Activated naive CD4-positive, alpha-beta T cell treated with anti-CD3 and anti-CD28 coated beads, Interleukin-2, amount 50 U/mL, for 24 hours (primary cell): ENCODE data around the gene TMPRSS13.
A peak's percentile ranks its signal among the peaks of the same experiment; 100 is the strongest.
"Not testable (repeated sequence)": the region's sequence is repeated elsewhere in the genome, so short reads cannot be mapped to it uniquely, and the experiment has no call there.

ENCODE experiments used
- H3K27ac Mint-ChIP-seq: one replicate; pipeline ENCODE4 v1.8.0; 2021; ENCODE audit warnings: mild to moderate bottlenecking, mixed read lengths
- H3K27me3 Mint-ChIP-seq: one replicate; pipeline ENCODE4 v1.8.0; 2021; ENCODE audit warnings: mixed read lengths
- H3K36me3 Mint-ChIP-seq: one replicate; pipeline ENCODE4 v1.8.0; 2021; ENCODE audit warnings: mixed read lengths
- H3K4me1 Mint-ChIP-seq: one replicate; pipeline ENCODE4 v1.8.0; 2021; ENCODE audit warnings: mixed read lengths
- H3K4me3 Mint-ChIP-seq: one replicate; pipeline ENCODE4 v1.8.0; 2021; ENCODE audit warnings: mild to moderate bottlenecking, mixed read lengths
- H3K9me3 Mint-ChIP-seq: one replicate; pipeline ENCODE4 v1.8.0; 2021; ENCODE audit warnings: mixed read lengths

The TMPRSS13 gene

GRCh38 chr11:117929142-117929915, at the start of gene TMPRSS13:
Gene TMPRSS13 (minus strand): TSS chr11:117929402. CDS start chr11:117929307, 95 bp downstream.
- H3K27ac Mint-ChIP-seq: peak within 1 kb of the TSS; percentile 35
- H3K4me3 Mint-ChIP-seq: peak within 1 kb of the TSS; percentile 16
- no peaks in the 10 kb centered on the region for H3K36me3 Mint-ChIP-seq
- H3K4me1 Mint-ChIP-seq: peaks cover 55% of the 10 kb centered on the region
- H3K27me3 Mint-ChIP-seq: no peaks in the 10 kb centered on the region
- no peaks in the 10 kb centered on the region for H3K9me3 Mint-ChIP-seq

DNA sequence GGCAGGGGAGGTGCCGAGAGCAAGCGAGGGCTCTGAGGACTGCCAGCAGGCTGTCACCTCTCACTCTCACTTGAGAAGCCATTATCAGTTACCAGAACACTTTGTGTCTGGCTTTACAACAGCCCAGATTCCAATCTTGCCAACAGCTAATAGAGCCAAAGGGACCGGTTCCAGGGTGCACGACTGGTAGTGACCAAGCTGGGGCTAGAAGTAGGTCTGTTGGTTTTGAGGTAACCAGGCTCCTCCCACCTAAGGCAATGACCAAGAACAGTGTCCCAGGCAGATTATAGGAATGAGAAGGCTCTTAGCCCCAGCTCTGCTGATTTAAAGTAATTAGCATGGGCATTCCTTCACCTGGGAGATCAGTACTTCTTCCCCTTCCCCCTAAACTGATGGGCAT, 49.8 kb upstream of the TMPRSS13 start:
- Mint-ChIP-seq H3K27ac (no peak overlapping the region), H3K4me3 (no peak overlapping the region), H3K36me3 (peaks cover 1% of the 10 kb centered on the region), H3K9me3 (no peaks in the 10 kb centered on the region), H3K27me3 (no peaks in the 10 kb centered on the region), H3K4me1 (peaks cover 74% of the 10 kb centered on the region)

DNA sequence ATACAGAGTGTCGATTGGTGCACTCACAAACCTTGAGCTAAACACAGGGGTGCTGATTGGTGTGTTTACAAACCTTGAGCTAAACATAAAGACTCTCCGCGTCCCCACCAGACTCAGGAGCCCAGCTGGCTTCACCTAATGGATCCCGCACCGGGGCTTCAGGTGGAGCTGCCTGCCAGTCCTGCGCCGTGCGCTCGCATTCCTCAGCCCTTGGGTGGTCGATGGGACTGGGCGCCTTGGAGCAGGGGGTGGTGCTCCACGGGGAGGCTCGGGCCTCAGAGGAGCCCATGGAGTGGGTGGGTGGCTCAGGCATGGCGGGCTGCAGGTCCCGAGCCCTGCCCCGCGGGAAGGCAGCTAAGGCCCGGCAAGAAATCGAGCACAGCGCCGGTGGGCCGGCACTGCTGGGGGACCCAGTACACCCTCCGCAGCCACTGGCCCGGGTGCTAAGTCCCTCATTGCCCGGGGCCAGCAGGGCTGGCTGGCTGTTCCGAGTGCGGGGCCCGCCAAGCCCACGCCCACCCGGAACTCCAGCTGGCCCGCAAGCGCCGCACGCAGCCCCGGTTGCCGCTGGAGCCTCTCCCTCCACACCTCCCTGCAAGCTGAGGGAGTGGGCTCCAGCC, 49.2 kb upstream of the TMPRSS13 start:
- peak overlapping the region; percentile 77 for H3K4me3 Mint-ChIP-seq
- H3K36me3 Mint-ChIP-seq, H3K27ac Mint-ChIP-seq, H3K27me3 Mint-ChIP-seq, H3K9me3 Mint-ChIP-seq: not testable (repeated sequence)
- peaks cover 72% of the 10 kb centered on the region for H3K4me1 Mint-ChIP-seq

- Mint-ChIP-seq H3K27ac (peak overlapping the region; percentile 25), H3K4me3 (peak overlapping the region; percentile 77), H3K4me1 (peaks cover 72% of the 10 kb centered on the region)
- H3K9me3 Mint-ChIP-seq, H3K27me3 Mint-ChIP-seq, H3K36me3 Mint-ChIP-seq: not testable (repeated sequence)
Observed at GRCh38 chr11:117977612-117978264, 48.5 kb upstream of the TMPRSS13 start.

GRCh38 chr11:117977029-117977428, 47.8 kb upstream of the TMPRSS13 start:
- Mint-ChIP-seq H3K9me3 (no peaks in the 10 kb centered on the region), H3K27me3 (no peaks in the 10 kb centered on the region), H3K4me3 (peak overlapping the region; percentile 77), H3K36me3 (peaks cover 1% of the 10 kb centered on the region), H3K27ac (no peak overlapping the region), H3K4me1 (peaks cover 77% of the 10 kb centered on the region)

- Mint-ChIP-seq H3K27ac (no peak overlapping the region), H3K4me3 (no peak overlapping the region), H3K27me3 (no peaks in the 10 kb centered on the region), H3K36me3 (peaks cover 1% of the 10 kb centered on the region), H3K9me3 (no peaks in the 10 kb centered on the region), H3K4me1 (peaks cover 76% of the 10 kb centered on the region)
Observed at GRCh38 chr11:117976445-117976844, 47.2 kb upstream of the TMPRSS13 start.

GRCh38 chr11:117973503-117973860, 44.3 kb upstream of the TMPRSS13 start:
- no peak overlapping the region for H3K4me3 Mint-ChIP-seq

GRCh38 chr11:117972629-117973502, 43.7 kb upstream of the TMPRSS13 start:
- Mint-ChIP-seq H3K36me3 (no peaks in the 10 kb centered on the region), H3K9me3 (no peaks in the 10 kb centered on the region), H3K27ac (no peak overlapping the region), H3K27me3 (no peaks in the 10 kb centered on the region), H3K4me3 (no peak overlapping the region), H3K4me1 (peaks cover 84% of the 10 kb centered on the region)

More at GRCh38 chr11:117973503-117973860, 44.3 kb upstream of the TMPRSS13 start:
- Mint-ChIP-seq H3K27me3 (no peaks in the 10 kb centered on the region), H3K36me3 (no peaks in the 10 kb centered on the region), H3K9me3 (no peaks in the 10 kb centered on the region), H3K27ac (no peak overlapping the region), H3K4me1 (peaks cover 86% of the 10 kb centered on the region)

- H3K36me3 Mint-ChIP-seq: no peaks in the 10 kb centered on the region
- H3K4me3 Mint-ChIP-seq: no peak overlapping the region
- H3K9me3 Mint-ChIP-seq: no peaks in the 10 kb centered on the region
- H3K27ac Mint-ChIP-seq: no peak overlapping the region
- no peaks in the 10 kb centered on the region for H3K27me3 Mint-ChIP-seq
- H3K4me1 Mint-ChIP-seq: peaks cover 76% of the 10 kb centered on the region
Observed at GRCh38 chr11:117972044-117972443, 42.8 kb upstream of the TMPRSS13 start.

GRCh38 chr11:117970400-117971024, 41.3 kb upstream of the TMPRSS13 start:
- Mint-ChIP-seq H3K27ac (peak overlapping the region; percentile 6), H3K27me3 (no peaks in the 10 kb centered on the region), H3K4me1 (peaks cover 63% of the 10 kb centered on the region), H3K4me3 (peak overlapping the region; percentile 21), H3K36me3 (no peaks in the 10 kb centered on the region), H3K9me3 (no peaks in the 10 kb centered on the region)

DNA sequence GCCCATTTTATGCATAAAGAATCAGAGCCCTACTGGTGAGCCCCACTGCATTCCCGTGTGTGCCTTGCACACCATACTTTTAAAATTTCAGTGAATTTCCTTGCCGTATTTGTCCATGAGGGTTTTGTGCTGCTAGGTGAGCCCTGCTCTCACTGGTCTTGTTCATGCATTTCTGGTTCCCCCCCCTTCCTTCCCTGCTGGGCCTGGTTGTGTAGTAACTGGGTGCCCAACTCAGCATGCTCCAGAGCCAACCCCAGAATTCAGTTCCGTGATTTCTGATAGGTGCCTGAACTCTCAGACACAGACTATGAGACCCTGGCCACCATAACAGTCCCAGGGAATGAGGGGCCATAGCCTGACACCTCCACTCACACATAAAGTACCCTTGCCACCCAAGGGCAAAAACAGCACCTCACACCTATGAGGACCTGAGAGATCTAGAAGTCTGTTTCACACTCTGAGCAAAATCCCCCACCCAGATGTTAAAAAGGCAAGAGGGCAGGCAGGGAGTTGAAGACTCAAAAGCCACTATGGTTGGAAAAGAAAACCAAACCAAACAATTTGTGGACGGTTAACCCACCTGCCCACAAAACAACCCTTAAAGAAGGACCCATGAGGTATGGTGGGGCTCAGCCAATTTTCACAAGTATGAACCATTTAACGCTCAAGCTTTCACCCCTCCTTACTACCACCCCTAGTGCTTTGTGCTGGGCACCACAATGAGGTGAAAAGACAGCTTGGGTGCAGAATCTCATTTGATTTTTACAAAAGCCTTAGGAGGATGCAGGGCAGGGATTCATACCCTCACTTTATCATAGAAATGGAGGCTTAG, 40.2 kb upstream of the TMPRSS13 start:
- no peaks in the 10 kb centered on the region for H3K9me3 Mint-ChIP-seq

GRCh38 chr11:117966908-117967307, 37.7 kb upstream of the TMPRSS13 start:
- Mint-ChIP-seq H3K4me3 (no peak overlapping the region), H3K27me3 (no peaks in the 10 kb centered on the region), H3K27ac (no peak overlapping the region), H3K4me1 (peaks cover 33% of the 10 kb centered on the region), H3K36me3 (no peaks in the 10 kb centered on the region), H3K9me3 (no peaks in the 10 kb centered on the region)

More for the DNA sequence above, 40.2 kb upstream of the TMPRSS13 start:
- H3K4me3 Mint-ChIP-seq: no peak overlapping the region
- H3K4me1 Mint-ChIP-seq: peaks cover 55% of the 10 kb centered on the region
- H3K36me3 Mint-ChIP-seq: no peaks in the 10 kb centered on the region
- H3K27ac Mint-ChIP-seq: no peak overlapping the region
- no peaks in the 10 kb centered on the region for H3K27me3 Mint-ChIP-seq

GRCh38 chr11:117962826-117963225, 33.6 kb upstream of the TMPRSS13 start:
- H3K27ac Mint-ChIP-seq: no peak overlapping the region
- H3K4me1 Mint-ChIP-seq: peaks cover 27% of the 10 kb centered on the region
- H3K9me3 Mint-ChIP-seq: peaks cover 4% of the 10 kb centered on the region
- no peak overlapping the region for H3K4me3 Mint-ChIP-seq
- H3K27me3 Mint-ChIP-seq: no peaks in the 10 kb centered on the region
- peaks cover 17% of the 10 kb centered on the region for H3K36me3 Mint-ChIP-seq

- H3K4me3 Mint-ChIP-seq: no peak overlapping the region
- H3K27ac Mint-ChIP-seq: peak overlapping the region; percentile 38
- H3K36me3 Mint-ChIP-seq: peaks cover 24% of the 10 kb centered on the region
- peaks cover 34% of the 10 kb centered on the region for H3K4me1 Mint-ChIP-seq
- H3K9me3 Mint-ChIP-seq: peaks cover 10% of the 10 kb centered on the region
- H3K27me3 Mint-ChIP-seq: no peaks in the 10 kb centered on the region
Observed at GRCh38 chr11:117961896-117962295, 32.7 kb upstream of the TMPRSS13 start.
